NCI-H524 (cell line): ENCODE results near the gene FILIP1L.
A peak's percentile ranks its signal among the peaks of the same experiment; 100 is the strongest.

Source experiments
- DNase-seq, 2 experiments: peaks; one replicate each; lab custom pipeline; 2025; lab: John Stamatoyannopoulos, UW

Gene FILIP1L

DNA sequence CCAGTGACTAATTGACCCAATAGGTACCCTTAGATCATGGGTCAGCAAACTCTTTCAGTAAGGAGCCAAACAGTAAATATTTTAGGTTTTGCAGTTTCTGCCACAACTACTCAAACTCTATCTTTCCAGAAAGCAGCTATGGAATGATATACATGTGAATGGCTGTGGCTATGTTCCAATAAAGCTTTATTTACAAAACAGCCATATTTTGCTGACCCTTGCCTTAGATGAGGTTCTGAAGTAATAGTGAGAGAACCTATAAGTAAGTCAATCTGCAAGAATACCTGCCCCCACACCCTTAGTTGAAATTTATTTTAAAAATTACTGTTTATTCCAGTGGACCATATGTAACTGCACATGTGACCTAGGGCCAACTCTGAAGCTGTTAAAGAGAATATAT, 162.6 kb downstream of the FILIP1L start:
- DNase-seq = no peak

GRCh38 chr3:99950921-99951320, 163.4 kb downstream of the FILIP1L start:
- DNase-seq = no peak

DNA sequence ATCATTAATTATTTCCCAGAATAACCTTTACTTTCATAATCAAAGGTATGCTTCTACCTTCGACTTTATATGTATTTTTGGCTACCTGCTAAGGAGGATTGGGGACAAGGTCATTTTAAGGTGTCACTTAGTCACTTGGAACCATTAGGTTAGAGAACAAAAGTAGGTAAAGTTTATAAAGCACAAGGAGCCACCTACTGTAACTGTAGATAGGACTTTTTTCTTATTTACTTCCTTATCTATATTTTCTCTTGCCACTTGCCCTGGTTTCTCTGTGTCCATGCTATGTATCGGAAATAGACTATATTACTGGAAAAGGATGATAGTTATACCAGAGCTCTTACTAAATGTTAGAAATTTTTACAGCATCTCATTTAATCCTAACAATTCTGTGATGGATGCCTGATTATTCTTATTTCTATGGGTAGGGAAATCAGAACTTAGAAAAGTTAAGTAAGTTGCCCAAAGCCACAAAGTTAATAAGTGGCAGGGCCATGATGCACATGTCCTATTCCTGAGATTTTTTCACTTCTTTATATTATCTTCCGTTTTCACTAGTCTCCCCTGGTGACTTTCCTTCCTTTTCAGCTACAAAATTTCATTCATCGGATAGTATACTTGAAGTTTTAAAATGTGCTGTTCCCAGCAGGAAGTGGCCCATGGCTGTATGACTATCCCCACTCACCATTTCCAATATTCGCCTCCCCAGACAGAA, 164.2 kb downstream of the FILIP1L start:
- no peak for DNase-seq

- no peak for DNase-seq
Measured at GRCh38 chr3:99948467-99949089, 165.7 kb downstream of the FILIP1L start.

- no peak for DNase-seq
Measured at GRCh38 chr3:99947356-99947755, 166.9 kb downstream of the FILIP1L start.

DNA sequence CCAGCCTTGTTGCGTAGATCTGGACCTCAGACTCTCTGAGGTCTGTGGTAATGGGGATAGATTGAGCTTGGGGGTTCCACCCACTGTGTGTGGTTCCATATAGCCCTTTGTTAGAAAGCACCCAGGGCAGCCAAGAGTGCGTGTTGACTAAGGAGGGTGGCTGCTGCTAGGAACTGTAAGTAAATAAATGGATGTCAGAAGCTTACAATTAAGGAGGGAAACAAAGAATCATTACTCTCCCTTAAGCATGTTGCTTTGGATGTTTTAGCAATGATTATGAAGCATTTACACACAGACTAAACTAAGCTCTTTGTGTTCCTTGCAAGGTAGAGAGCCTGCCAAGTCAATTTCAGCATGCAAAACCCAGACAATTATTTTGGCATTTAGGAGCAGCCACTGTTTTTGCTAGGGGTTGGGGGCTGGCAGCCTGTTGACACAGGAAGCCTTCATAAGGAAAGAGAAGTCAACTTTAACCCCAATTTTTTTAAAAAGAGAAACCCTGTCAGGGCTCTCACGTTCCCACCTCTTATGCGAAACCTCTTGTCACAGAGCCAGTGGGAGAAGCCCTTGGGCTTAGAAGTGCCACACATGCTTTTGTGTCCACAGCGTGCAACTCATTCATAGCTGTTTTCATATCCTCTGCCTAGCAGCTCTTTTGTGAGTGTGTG, 168.8 kb downstream of the FILIP1L start:
- no peak for DNase-seq

DNA sequence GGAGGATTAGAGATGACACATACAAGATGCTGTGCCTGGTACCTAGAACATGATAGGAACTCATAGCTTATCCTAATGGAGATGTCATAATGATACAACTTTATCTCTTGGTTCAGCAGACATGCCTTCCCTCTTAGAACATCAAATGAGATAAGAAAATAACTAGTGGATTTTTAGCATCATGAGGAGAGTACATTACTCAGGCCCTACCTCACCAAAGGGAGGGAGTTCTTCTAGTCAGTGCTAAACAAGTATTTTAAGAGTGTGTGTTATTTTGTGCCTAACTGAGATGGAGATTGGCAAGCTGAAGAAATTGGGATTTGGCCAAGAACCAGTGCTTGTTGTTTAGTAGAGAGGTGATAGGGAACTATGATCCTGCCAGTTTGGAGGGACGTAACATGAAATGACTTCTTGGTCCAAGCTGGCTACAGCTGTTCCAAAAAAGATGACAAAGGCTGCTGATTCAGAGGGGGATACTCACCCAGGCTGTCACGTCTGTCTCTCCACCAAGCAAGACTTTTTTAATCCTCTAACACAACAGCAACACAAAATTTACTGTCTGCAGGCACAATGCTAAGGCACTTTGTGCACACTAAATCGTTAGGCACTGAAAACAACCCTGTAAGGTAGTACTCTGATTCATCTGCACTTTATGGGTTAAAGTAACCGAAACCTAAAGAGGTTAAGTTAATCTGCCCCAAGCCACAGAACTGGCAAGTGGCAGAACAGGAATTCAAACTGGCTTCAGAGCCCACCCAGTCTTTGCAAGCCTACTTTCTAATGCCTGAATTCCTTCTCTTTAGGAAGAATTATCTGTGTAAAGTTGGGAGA, 170.2 kb downstream of the FILIP1L start:
- DNase-seq = no peak

- no peak for DNase-seq
Measured at GRCh38 chr3:99941211-99941610, 173.1 kb downstream of the FILIP1L start.

GRCh38 chr3:99940350-99940749, 174.0 kb downstream of the FILIP1L start:
- DNase-seq = no peak

DNA sequence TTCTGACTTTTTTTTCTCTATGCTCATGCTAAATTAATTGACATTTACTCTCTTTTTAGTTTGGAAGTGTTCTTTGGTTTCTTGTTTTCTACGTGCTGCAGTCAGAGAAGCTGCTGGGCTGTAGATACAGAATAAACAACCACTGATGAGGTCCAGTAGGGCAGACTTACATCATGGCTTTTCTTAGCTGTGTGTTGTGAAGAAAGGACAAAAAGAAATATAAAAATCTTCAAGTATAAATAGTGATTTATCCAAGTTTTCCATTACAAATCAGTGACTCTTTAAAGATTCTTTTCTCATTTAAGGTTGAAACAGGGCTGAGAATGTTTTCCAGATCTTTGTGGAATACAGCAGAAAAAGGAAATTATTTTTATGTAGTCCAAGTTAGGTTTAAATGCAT, 174.4 kb downstream of the FILIP1L start:
- DNase-seq = no peak

DNA sequence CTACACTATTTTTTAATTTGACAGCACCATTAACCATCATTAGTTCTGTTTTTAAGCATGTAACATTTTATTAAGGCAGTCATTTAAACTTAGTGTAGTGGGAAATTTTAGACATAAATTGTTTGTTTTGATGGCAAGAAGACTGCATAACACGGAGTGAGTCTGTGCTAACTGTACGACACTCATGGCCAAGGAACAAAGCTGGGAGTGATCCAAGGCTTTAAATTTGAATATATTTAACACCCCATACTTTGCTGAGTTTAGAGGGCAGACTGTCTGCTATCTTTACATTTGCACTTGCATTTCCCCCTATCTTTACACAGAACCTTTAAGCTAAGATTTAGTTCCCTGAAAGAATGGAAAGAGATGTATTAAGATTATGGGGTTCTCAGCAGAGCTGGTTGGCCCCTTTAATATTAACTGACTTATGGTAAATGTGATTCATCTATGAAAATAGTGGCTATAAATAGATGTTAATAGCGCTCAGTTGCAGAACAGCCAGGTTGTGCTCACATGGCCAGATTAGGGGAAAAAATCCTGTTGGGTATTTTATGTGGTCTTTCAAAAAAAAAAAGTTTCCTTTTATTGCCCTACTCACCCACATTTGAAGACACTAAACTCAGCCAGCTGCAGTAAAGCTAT, 175.9 kb downstream of the FILIP1L start:
- no peak for DNase-seq

DNA sequence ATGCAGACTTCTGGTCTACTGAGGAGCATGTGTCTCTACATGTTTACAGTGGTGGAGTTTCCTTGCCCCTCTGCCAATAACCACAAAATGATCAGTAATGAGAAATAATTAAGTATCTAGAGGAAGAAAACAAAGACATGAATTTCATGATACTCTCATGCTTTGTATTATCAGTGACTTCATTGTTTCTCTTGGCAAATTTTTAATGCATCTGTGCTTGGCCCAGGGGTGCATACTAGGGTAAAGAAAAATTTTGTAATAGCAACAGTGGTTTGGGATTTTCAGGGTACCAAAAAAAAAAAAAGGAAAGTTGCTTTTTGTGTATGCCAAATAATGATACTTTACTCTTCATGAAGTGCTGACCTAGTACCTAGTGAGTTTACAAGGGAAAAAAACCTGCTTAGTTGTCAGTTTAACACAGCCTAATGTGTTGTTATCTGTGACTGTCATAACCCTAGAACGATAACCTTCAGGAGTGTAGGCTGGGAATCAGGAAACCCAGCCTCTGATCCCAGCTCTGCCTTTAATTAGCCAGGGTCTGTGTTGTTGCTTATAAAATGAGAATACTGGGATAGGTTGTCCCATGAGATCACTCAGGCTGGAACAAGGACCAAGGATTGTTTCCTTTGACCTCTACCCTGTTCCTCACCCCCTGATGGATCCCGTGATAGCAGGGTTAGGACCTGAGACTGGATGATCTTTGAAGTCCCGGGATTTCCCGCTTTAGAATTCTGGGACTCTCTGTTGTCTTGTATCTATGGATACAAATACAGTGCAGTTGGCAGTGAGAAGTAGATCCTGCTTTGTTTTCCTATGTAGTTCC, 179.1 kb downstream of the FILIP1L start:
- DNase-seq = no peak

DNA sequence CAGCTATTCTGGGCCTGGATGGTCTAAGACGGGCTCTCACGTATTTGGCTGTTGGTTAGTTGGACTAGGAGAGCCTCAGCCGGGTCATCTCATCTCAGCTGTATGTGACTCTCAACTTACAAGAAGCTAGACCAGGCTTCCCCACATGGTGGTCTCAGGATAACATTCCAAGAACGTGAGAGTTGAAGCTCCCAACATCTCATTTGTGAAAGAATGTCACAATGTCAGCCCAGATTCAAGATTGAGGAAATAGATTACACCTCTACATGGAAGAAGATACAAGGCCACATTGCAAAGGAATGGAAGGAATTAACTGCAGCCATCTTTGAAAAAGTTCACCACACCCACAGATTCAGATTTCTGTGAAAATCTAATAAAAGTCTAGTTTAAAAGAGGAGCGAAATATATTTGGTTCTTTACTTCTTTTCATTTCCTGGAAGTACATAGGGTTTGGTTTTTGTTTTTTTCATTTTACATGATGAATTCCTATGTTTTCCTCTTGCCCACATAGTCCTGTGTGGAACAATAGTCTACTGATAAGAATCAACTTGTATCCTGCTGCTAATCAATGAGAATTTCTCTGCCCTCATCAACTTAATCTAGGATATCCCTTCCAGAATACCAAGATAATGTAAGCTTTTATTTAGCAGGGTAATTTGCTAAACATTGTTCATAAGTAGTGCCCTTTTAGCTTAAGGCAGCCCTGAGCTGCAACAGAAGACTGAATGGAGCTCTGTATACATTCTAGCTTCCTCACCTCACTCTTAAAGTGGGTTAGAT, 180.1 kb downstream of the FILIP1L start:
- DNase-seq = no peak

- no peak for DNase-seq
Measured at GRCh38 chr3:99931059-99931458, 183.2 kb downstream of the FILIP1L start.

GRCh38 chr3:99929745-99930139, 184.6 kb downstream of the FILIP1L start:
- no peak for DNase-seq

DNA sequence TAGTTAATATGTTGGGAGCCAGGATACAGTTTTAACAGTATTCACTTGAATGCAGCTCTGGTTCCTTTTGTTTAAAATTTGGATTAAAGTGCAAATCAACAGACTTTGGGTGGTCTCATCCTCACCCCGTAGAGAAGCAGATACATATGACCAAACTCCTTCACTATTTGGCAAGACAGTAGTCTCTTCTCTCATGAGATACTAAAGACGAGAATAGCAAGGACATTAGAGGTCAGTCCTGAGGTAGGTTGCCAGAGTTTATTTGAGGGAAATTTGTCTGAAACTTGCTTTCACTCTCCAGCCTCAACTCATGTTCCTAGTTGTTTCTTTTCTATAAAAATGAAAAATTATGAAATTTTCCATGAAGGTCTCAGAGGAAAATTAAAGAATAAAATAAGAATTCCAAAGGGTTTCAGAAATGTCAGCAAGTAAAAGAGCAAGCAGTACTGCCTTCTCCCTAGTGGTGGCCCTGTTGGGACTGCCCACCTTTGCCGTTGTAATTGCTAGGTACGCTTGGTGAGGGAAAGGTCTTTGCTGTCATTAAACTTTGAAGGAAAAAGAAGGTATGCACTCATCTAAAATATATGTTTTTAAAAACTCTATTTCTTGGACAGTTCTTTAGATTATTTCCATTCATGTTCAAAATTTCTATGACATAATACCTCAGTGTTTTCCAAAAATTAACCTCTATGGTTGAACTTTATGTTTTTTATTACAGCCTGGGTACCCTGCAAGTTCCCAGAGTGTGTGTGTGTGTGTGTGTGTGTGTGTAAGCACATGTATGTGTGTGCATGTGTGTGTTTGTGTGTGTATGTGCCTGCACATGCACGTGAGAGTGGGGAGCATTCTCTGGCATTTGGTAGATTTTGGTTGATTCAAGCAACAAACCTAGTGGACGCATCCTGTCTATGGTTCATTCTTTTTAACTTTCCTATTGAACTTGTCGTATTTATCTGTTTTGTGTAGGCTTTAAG, 185.2 kb downstream of the FILIP1L start:
- no peak for DNase-seq

DNA sequence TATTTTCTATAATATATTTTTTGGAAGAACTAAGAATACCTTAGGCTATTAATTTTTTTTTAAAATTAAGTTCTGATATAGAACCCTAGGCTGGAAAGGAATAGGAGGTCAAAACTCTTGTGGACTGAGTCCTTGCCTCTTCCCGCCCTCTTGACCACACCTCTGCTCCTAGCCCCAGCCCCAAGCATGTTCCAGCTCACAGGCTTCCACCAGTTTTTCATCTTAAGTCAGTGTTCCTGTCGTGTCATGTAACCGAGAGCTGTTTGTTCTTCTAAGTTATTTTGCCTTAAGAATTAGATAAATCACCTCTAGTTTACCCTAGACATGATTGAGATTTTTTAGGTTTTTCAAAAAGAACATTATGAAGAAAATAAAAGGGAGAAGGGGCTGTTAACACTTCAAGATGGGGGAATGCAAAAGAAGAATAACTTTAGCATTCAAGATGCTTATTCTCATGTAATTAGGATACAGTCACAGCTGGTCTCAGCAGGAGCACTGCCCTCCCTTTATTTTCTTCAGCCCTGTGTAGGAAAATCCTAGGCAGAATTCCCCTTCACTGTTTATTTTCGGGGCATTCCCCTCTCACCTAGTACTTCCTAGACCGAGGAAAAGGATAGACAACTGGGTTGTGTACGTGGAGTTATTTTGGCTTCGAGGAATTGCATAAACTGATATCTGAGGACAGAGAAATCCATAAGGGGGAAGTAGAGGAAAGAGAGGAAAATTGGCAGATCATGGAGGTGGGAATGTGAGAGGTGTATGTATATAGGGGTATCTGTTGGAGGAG, 186.4 kb downstream of the FILIP1L start:
- peak in 1 of 2 experiments; percentile 19 for DNase-seq

DNA sequence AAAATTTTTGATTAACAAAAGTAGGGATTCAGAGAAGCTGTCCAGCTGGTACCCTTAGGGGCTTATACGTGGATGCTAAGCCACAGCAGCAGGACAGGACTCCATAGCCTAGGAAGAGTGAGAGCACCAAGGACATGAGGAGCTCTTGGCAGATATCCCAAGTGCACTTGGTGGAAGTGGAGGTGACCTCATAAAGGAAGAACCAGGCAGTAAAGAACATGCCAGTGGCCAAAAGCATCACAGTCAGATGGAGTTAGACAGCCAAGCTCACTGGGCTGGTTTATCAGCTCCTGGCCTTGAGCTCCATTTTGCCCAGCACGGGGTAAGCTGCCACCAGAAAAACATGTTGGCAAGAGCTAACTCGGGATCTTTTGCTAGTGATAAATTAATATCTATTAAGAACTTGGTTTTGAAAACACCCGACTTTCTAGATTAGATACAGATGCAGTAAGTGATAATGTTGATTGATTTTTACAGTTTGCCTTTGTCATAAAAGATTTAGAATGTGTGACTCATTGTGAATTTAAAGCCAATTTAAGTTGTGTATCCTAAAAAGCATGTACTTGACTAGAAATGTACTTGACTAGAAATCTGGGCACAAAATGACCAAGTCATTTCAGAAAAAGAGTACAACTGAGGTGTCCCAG, 188.6 kb downstream of the FILIP1L start:
- peak; percentile 95 to 99 for DNase-seq
